HUES48 (cell line): ENCODE results near the gene RHOV.

ENCODE experiments used
- H3K27ac ChIP-seq: one replicate; pipeline ENCODE4 v1.7.0; 2013; ENCODE audit warnings: low read depth, low read length, inconsistent platforms
- H3K27me3 ChIP-seq: 2 replicates; pipeline ENCODE4 v1.6.1; 2013; ENCODE audit warnings: mild to moderate bottlenecking, low read length; ENCODE audit not compliant: control insufficient read depth, insufficient read depth
- H3K36me3 ChIP-seq: 2 replicates; pipeline ENCODE4 v1.6.1; 2013; ENCODE audit warnings: low read length; ENCODE audit not compliant: control insufficient read depth, insufficient read depth
- H3K4me1 ChIP-seq: 2 replicates; pipeline ENCODE4 v1.6.1; 2013; ENCODE audit warnings: mild to moderate bottlenecking, low read length; ENCODE audit not compliant: control insufficient read depth, insufficient read depth
- H3K4me3 ChIP-seq: 2 replicates; pipeline ENCODE4 v1.5.1; 2013; ENCODE audit warnings: mild to moderate bottlenecking, low read depth, low read length
- H3K9ac ChIP-seq: 2 replicates; pipeline ENCODE4 v1.6.1; 2013; ENCODE audit warnings: mild to moderate bottlenecking, low read depth, low read length, moderate library complexity
- H3K9me3 ChIP-seq: 2 replicates; pipeline ENCODE4 v1.6.1; 2013; ENCODE audit warnings: low read length; ENCODE audit not compliant: control insufficient read depth, insufficient read depth

Gene RHOV

GRCh38 chr15:40823572-40824343, 50.3 kb downstream of the RHOV start:
- Histone ChIP-seq H3K9ac (no peak overlapping the region), H3K36me3 (no peaks in the 10 kb centered on the region), H3K27ac (no peak overlapping the region), H3K4me3 (no peak overlapping the region), H3K27me3 (no peaks in the 10 kb centered on the region), H3K4me1 (no peaks in the 10 kb centered on the region), H3K9me3 (no peaks in the 10 kb centered on the region)
